ENCODE results near the gene RNF207. TPM values are rescaled to one million over a fixed set of nuclear protein-coding genes. Genes with fewer than 3 reads are reported as not detected.

RNF207 gene
- total RNA-seq, 1 experiment from 2014 or later, result 4.9 TPM

DNA sequence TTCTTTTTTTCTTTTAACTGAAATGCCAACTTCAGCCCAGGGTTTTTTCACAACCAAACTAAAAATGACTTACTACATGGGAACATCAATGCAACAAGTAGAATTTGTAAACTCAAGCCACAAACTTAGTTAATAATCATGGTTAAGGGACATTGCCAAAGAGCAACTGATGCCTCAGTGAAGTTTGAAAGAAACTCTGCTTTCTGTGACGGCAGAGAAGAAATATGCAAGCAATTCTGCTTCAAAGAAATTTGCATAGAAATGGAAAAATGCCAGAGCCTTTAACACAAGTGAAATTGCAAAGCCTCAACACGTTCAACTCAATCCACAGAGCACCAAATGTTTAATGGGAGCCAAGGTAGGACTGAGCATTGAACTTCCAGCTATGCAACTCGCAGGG is 20.8 kb upstream of the RNF207 start:
- WGBS (ENCODE audit: extremely low coverage, insufficient read length, low lambda C conversion rate), result no CpG with 5 or more reads among the region's 3 CpGs
- H2BK12ac ChIP-seq (ENCODE audit: insufficient read length, low read depth, low read length), result no peak overlapping the region
- H3K4ac ChIP-seq (ENCODE audit: low read depth, low read length), result no peak overlapping the region
- no peaks in the 10 kb centered on the region for H3K9me3 ChIP-seq (ENCODE audit: control insufficient read depth, low read depth, low read length)
- no peak overlapping the region for H3K23ac ChIP-seq (ENCODE audit: insufficient read length, low read depth, low read length)
- no peaks in the 10 kb centered on the region for H4K20me1 ChIP-seq (ENCODE audit: control insufficient read depth, insufficient read depth, insufficient read length)
- no peak overlapping the region for H2AFZ ChIP-seq (ENCODE audit: low read length)
- no peak overlapping the region for H3K18ac ChIP-seq (ENCODE audit: insufficient read length, low read depth, low read length)
- no peak overlapping the region for H3K14ac ChIP-seq (ENCODE audit: insufficient read depth, low read length)
- no peak overlapping the region for H2BK5ac ChIP-seq (ENCODE audit: insufficient read length, low read length)
- no peak overlapping the region for H4K91ac ChIP-seq (ENCODE audit: insufficient read length, low read depth, low read length)
- no peaks in the 10 kb centered on the region for H3K79me1 ChIP-seq (ENCODE audit: insufficient read depth, low read depth, low read length, poor library complexity, severe bottlenecking)
- Mint-ChIP-seq H3K4me1 (peaks cover 39 to 43% of the 10 kb centered on the region in 2 experiments), H3K4me3 (no peak overlapping the region), H3K36me3 (ENCODE audit: insufficient read depth in 1 of 3, low read depth in 3 of 3) (peaks cover 24 to 53% (median 36%) of the 10 kb centered on the region in 3 experiments; a peak in 6 of 7 replicates), H3K27ac (no peak overlapping the region), H3K9me3 (no peaks in the 10 kb centered on the region), H3K27me3 (ENCODE audit: low read depth) (peaks cover 33% of the 10 kb centered on the region)
- H2BK15ac ChIP-seq (ENCODE audit: low read depth, low read length), result no peak overlapping the region
- H3K56ac ChIP-seq (ENCODE audit: insufficient read length, low read depth, low read length), result no peak overlapping the region
- TF ChIP-seq, protein P1, sequence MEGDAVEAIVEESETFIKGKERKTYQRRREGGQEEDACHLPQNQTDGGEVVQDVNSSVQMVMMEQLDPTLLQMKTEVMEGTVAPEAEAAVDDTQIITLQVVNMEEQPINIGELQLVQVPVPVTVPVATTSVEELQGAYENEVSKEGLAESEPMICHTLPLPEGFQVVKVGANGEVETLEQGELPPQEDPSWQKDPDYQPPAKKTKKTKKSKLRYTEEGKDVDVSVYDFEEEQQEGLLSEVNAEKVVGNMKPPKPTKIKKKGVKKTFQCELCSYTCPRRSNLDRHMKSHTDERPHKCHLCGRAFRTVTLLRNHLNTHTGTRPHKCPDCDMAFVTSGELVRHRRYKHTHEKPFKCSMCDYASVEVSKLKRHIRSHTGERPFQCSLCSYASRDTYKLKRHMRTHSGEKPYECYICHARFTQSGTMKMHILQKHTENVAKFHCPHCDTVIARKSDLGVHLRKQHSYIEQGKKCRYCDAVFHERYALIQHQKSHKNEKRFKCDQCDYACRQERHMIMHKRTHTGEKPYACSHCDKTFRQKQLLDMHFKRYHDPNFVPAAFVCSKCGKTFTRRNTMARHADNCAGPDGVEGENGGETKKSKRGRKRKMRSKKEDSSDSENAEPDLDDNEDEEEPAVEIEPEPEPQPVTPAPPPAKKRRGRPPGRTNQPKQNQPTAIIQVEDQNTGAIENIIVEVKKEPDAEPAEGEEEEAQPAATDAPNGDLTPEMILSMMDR (conservative IDR thresholded peaks at IDR 0.05), result no peak
- no peak overlapping the region for H4K5ac ChIP-seq (ENCODE audit: insufficient read length, low read depth, low read length)
- no peak overlapping the region for H2AK5ac ChIP-seq (ENCODE audit: insufficient read length, low read length)
- H2BK20ac ChIP-seq (ENCODE audit: low read depth, low read length, poor library complexity, severe bottlenecking), result no peak overlapping the region
- no peak overlapping the region for H3K27ac ChIP-seq (ENCODE audit: insufficient read length, low read depth, low read length)
- H3K23me2 ChIP-seq (ENCODE audit: insufficient read length, low read depth, low read length, poor library complexity, severe bottlenecking), result no peaks in the 10 kb centered on the region
- peaks cover 4% of the 10 kb centered on the region; the same call in 1 of the 2 replicates for H3K4me1 ChIP-seq (ENCODE audit: insufficient read depth, low read length)
- no peak overlapping the region for H3T11ph ChIP-seq (ENCODE audit: low read length)
- no peak for DNase-seq
- H3K79me2 ChIP-seq (ENCODE audit: insufficient read depth, low read length), result peaks cover 2% of the 10 kb centered on the region; the same call in 1 of the 2 replicates
- no peaks in the 10 kb centered on the region; the same call in 1 of the 2 replicates for H3K27me3 ChIP-seq (ENCODE audit: insufficient read depth, low read length)
- H3K9ac ChIP-seq (ENCODE audit: extremely low read depth, insufficient read length, low read length), result no peak overlapping the region
- H3K4me2 ChIP-seq (ENCODE audit: insufficient read depth, insufficient read length, low read length), result peak overlapping the region; percentile 15
- no peak overlapping the region for H4K8ac ChIP-seq (replicated peaks; ENCODE audit: insufficient read length, low read depth, low read length)
- H2BK120ac ChIP-seq (ENCODE audit: low read depth, low read length, poor library complexity, severe bottlenecking), result no peak overlapping the region
